ENCODE data around the gene RASA3.

RASA3 gene

DNA sequence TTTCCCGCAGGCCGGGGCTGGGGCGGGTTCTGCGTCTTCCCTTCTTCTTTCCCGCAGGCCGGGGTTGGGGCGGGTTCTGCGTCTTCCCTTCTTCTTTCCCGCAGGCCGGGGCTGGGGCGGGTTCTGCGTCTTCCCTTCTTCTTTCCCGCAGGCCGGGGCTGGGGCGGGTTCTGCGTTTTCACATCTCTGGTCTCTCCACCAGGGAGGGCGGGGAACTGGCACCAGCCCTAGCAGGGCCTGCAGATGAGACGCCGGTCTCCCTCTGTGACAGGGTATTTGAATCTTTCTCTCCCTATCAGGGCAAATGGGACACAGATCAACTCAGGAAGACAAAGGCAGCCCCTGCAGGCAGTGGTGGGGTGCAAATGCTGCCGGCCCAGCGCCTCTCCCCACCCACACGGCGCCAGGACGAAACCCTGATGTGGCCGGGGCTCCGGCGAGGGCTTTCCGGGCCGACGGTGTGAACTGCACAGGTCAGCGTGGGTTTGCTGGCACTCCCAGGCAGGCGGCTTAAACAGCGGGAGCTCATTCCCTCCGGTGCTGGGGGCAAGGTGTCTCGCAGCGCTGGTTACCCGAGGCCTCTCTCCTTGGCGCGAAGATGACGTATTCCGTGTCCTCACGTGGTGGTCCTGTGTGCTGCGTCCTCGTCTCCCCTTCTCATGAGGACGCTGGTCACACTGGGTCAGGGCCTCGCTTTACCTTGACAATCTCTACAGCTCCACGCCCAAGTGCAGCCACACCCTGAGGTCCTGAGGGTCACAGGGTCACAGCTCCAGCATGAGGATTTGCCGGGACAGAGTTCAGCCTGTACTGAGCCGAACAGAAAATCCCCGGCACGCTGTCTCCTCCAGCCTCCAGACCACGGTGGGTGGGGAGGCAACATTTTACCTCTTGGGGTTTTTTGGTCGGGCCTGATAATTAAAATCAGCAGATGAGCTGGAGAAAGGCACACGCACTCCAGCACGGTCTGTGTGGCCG lies 157.8 kb downstream of the RASA3 start:
- DNase-seq = no peak

DNA sequence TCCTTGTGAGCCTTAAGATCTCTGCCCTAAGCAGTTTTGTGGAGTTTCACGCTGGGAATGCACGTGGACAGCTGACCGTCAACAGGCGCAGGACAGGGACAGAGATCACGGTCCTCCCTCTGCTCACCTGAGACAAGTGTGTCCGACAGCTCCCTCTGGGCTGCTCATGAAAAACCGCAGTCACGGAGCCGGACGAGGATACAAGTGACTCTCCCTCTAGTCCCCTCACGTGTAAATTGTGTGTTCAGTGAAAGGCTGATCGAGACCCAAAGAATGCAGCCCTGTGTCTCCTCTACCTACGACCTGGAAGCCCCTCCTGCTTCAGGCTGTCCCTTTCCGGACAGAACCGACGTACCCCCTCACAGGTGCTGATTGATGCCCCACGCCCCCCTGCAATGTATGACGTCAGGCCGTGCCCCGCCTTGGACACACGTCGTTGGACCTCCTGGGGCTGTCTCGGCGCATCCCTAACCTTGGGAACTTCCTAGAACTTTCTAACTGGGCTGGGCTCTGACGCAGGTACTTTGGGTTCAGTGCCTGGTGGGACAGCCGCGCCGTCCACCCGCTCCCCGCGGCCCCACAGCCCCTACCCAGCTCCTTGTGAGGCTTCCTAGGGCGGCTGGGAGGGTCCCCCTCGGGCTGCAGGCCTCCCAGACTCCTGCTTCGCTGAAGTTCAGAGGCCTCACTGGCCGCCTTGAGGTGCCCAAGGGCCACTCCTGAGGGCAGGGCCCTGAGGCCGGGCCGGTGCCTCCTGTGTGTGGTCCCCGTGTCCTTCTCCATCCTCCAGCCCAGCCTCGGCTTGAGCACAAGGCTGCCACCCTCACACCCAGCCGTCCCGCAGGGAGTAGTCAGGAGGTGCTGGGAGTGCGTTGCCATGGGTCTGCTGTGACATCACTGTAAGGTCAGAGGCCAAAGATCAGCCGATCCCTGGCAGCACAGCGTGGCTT lies 158.9 kb downstream of the RASA3 start, which contains the start of gene C13orf46:
Gene C13orf46 (minus strand): TSS at position 859 of the 947 bp plus-strand sequence. CDS start 79 bp downstream, at position 780.
- DNase-seq = no peak

DNA sequence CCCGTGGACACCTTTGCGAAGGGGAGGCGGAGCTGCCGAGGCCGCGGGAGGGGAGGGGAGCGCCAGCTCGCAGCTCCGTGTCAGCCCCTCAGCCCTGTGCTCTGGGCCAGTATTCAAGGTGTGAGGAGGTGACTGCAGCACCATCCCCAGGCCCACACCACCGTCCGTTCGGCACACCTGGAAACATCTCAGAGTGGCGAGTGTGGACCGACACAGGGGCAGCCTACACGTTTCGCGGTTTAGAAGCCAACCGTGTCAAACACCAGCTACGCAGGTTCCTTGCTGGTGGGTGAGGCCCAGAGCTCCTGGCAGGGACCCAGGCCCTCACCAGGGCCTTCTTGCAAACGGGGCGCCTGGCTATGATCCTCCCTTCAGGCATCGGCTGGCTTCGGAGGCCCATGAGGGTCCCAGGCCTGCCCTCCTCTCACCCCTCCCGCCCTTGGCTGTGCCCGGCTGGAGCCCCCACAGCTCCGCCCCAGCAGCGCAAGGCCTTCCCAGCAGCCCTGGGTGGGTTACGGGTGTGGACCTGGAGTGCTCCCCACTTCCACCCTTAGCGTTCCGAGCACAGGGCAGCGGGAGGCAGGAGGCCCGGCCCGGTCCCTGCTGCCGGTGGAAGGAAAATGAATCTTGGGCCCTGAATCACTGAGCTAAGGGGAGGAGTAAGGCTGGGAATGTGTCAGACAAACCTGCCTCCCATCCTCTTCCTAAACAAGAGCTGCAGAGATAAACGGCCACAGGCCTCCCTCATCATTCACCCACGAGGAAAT lies 159.8 kb downstream of the RASA3 start:
- no peak for DNase-seq

DNA sequence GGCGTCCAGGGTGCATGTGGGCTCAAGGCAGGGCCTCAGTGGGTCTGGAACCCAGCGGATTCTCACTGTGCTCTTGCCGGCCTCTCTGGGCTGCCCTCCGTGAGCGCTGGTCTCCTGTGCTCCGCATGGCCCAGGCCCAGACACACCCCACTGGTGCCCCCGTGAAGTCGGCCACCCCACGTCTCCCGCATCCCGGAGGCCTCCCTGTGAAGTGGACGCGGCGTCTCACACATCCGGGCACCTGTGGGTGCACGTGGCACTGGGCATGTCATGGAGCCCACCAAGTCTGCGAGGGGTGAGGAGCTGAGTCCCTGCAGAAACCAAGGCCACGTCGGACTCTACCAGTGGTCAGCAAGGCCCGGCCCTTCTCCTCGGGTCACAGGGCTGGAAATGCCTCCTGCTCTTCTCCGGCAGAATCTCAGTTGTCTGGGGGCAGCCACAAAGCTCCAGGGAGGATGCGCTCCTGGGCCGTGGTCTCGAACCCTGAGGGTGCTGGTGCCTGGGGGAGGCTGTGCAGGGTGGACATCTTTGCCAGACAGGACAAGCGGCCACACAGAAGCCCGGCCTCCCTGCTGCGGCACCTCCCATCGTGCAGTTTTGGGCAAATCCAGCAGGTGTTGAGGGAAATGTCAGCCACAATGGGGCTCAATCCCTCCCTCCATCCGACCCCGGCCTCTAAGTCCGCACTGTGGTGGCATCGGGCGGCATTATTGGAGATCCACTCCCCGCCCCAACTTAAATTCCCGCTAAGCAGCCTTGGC lies 160.8 kb downstream of the RASA3 start:
- DNase-seq = no peak

DNA sequence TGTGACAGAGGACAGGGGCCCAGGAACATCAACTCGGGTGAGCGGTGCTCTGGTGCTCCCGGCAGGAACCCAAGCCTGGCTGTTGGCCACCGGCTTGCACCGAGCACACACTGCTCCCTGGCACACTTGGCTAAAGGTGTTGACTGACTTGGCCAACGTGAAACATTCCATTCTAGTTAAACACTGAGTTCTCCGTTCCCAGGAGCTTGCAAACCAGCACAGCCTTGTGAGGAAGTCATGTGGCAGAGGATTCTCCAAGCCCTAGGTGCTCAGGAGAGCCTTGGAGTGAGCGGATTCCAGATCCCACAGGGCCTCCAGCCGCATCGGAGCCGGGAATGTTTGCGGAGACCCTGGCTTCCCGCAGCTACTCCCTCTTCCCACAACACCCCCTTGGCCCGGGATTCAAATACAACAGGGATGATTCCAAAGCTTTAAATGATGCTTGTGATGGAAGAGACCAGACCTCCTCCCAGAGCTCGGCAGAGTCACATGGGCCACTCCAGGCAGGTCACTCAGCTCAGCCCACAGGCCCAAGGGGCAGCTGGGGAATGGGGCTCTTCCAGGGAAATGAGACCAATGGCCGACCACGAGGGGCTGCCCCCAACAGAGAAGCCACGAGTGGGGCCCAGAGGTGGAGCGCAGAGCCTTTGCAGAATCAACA lies 161.5 kb downstream of the RASA3 start:
- no peak for DNase-seq

DNA sequence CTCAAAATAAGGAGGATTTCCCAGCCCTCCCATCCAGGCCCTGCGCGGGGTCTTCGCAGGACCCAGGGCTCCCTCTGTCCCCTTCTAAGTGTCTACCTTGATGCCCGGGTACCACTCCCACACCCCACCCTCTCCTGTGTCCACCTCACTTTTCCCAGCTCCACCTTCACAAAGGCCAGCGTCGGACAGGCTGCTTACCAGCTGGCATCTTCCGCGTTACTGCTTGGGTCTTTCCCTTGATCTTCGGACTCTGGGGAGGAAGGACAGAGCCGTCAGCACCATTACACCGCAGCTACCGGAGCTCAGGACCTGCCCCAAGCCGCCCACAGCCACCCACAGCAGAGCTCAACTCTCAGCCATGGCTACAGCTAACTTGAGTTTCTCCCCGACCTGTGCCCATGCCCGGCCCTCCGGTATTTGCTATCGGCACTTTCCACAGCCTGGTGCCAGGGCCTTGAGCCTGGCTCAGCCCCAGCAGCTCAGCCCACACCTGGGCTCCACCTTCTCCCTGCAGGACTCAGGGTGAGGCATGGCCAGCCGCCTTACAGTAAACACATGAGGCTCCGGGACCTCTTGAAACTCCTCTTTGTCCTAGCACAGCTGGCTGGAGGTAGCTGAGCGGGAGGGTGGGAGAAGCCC lies 162.3 kb downstream of the RASA3 start:
- no peak for DNase-seq

DNA sequence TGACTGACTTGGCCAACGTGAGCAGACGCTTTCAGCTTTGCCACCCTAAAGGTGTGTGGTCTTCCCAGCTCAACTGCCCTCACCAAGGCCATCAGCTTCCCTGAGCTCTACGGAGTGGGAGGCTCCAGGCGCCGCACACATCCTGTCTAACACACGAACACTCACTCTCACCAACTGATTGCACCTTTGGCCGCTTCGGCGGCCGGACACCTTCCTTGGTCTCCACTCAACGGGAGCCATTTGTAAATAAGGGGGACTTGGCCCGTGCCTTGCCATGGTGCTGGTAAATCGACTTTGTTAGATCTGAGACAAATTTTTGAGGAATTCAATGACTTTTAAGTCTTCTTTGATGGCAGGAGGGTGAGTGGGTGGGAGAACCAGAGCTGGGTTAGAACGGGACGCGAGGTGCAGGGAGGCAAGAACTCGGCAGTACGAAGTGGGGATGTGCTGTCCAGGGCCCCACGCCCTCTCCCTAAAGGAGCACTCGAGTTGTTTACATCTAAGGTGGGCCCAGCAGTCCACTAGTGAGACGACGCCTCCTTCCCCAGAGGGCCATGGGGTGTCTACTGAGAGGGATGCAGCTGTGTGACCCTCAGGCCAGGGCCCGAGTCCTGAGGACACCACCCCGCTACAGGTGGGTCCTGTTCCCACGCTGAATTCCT lies 163.0 kb downstream of the RASA3 start:
- no peak for DNase-seq

DNA sequence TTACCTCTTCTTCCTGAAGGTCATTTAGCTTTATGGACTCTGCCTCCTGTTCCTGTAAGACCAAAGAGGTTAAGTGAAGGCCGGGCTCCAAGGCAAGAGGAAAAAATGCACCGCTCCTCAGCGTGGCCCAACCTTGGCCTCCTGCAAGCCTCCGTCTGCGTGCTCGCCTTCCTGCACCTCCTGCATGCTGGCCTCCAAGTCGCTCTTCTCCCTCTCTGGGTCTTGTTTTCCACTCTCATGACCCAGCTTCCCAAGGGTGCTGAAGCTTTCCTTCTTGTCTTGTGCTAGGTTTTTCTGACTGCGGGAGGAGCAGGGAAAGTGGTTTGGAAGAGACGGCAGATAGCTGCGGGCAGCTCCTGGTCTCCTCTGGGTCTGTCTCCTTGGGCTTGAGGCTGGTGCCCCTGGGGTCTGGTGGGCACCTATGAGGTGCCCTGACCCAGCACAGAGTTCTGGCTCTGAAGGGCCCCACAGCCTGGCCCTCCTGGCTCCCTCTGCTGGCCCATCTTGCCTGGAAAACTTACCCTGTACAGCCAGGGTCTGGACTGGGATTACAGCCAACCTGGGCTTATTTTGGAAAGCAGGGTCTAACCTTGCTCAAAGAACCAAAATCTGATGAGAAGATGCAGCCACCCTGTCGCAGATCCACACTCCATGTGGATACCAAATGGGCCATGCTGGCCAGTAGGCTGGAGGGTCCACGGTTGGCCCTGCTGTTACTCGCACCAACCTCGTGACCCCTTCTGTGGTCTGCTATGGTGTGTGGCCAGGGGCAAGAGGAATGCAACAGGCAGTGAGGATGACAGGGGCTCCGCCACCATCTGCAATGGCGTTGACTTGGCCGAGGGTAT lies 163.7 kb downstream of the RASA3 start:
- no peak for DNase-seq

DNA sequence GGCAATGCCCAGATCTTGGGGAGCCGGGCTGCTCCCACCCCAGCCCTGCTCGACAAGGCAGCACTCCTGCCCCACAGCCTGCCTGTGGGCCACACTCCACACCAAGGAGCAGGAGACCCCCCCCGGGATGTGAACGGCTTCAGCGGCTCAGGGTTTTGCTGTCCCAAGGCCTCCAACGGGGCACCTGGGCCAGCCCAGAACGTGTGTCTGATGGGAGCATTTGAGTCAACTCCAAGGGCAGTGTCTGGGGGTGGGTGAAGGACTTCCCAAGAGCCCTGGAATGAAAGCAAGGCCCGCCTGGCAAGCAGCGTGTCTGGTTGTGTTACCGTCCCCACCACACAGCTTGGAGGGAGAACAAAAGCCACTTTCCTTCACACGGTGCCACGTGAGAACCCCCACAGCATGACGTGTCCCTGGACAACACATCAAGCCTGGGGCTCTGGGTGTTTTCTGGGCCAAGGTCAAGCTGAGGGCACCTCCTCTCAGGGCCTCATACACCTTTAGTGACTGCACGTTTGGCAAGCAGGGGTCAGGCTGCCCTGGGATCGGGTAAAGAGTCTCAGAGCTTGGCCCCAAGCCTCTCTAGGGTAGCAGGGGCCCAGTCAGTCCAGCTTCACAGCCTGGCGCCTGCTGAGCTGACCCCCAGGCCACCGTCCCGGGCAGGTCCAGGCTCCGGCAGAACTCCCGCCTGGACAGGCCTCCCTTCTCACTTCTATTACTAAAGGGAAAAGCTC lies 164.5 kb downstream of the RASA3 start:
- no peak for DNase-seq

DNA sequence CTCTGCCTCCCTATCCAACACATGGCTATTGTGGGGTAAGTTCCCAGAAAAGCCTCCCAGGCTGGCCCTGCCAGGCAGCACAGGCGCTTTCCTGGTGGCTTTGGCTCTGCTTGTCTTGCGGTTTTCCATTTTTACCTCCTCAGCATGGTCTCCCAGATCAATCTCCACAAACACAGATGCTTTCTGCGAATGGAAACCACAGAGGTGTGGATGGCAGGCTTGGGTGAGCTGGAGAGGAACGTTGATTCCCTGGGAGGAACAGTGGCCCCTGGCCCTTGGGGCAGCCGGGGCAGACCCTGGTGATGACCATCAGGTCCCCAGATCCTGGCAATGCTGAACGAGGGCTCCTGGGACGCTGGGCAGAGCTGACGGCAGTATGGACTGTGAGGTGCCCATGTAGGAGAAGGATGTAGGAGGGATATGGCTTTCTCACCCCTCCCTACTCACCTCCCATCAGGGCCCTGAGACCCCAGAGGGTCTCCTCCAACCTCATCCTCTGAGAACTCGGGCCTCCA lies 165.2 kb downstream of the RASA3 start:
- no peak for DNase-seq

DNA sequence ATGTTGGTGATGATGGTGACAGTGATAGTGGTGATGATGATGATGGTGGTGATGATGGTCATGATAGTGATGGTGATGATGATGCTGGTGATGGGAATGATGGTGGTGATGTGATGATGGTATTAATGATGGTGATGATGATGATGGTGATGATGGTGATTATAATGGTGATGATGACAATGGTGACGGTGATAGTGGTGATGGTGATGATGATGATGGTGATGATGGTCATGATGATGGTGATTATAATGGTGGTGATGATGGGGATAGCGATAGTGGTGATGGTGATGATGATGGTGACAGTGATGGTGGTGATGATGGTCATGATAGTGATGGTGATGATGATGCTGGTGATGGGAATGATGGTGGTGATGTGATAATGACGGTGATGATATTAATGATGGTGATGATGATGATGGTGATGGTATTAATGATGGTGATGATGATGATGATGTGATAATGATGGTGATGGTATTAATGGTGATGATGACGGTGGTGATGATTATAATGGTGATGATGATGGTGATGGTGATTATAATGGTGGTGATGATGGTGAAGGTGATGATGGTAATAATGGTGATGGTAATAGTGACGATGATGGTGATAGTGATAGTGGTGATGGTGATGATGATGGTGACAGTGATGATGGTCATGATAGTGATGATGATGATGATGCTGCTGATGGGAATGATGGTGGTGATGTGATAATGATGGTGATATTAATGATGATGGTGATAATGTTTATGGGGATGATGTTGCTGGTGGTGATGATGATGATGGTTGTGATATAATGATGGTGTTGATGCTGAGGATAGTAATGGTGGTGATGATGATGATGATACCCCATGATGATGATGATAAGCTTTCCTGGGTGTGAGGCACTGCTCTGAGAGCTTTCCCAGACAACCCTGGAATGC lies 166.2 kb downstream of the RASA3 start:
- DNase-seq = no peak

DNA sequence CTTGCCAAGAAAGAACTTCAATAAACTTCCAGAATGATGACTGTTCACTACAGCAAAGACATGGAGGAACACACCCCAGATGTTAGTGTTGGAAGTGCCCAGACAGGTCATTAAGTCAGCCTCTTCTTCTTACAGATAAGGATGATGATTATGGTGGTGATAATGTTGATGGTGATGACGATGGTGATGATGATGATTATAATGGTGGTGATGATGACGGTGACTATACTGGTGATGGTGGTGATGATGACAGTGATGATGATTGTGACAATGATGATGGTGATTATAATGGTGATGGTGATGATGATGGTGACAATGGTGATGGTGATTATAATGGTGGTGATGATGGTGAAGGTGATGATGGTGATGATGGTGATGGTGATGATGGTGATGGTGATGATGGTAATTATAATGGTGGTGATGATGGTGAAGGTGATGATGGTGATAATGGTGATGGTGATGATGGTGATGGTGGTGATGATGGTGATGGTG lies 167.0 kb downstream of the RASA3 start:
- DNase-seq = no peak

DNA sequence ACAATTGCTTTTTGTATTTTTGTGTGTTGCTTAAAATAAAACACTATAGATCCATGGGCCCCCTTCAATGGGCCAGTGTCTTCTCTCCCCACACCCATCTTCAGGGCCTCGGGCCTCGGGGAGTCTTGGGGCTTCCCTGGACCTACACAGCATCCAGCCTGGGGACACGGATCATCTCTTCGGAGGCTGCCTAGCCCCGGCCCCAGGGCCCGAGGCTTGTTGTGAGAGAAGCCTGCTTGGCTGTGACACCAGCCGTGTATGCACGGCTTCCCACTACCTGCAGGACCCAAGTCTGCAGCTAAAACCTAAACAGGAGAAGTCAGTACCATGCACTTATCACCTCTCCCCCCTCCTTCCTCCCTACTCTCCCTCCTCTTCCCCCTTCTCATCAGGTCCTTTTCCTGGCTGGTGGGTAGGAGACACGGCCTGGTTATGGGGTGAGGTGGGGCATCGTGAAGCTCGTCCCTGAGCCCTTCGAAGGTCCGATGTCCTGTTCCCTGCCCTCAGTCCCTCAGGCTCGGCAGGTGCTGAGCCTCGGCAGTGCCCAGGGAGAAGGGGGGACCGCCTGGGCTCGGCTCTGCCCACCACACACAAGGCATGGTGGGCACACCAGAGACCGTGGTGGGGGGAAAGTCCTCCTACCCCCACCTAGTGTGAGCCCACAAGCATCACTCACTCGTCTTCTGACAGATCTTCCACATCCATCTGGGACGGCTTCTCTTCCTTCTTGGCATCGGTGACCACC lies 168.0 kb downstream of the RASA3 start:
- DNase-seq = no peak

DNA sequence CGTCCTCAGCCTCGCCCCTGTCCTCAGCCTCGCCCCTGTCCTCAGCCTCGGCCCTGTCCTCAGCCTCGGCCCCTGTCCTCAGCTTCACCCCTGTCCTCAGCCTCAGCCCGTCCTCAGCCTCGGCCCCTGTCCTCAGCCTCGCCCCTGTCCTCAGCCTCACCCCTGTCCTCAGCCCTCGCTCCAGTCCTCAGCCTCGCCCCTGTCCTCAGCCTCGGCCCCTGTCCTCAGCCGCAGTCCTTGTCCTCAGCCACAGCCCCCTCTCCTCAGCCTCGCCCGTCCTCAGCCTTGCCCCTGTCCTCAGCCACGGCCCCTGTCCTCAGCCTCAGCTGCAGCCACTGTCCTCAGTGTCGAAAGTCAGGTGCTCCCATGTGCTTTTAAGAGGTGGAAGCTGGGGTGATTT lies 169.0 kb downstream of the RASA3 start:
- no peak for DNase-seq

DNA sequence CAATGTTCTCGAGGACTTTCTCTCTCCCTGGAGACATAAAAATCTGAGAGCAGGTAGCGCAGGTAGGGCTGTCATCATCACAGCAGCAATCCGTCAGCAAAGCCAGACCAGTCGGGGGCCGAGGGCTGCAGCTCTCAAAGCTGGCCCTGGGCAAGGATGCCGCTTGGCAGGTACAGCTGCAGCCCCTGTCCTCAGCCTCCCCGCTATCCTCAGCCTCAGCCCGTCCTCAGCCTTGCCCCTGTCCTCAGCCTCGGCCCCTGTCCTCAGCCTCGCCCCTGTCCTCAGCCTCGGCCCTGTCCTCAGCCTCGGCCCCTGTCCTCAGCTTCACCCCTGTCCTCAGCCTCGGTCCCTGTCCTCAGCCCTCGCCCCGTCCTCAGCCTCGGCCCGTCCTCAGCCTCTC lies 169.4 kb downstream of the RASA3 start:
- DNase-seq = no peak

DNA sequence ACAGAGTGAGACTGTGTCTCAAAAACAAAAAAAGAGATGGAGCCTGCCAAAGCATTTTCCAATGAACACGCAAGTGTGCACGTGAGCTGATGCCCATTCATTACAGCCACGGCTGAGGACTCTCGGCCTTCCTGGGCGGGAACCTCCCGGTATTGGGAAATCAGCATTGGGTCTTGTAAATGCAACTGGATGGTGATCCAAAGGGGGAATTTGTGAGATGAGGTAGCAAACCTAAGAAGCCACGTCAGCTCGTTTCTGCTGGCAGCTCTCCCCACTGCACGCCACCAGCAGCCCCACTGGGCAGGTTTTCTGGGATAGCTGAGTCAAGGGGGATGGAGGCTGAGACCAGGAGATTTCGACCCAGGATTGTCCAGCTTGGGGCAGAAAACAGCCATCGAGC lies 170.0 kb downstream of the RASA3 start:
- DNase-seq = no peak
